Vagina (tissue), 2 donors: ENCODE results near the gene NKAIN1.

Experiments used
- CTCF ChIP-seq, 3 experiments: fragments of 450-650 bp in 2 of 3; fragments of 200-600 bp in 1 of 3; sonication (generic) in 1 of 3; IDR thresholded peaks; one replicate each; pipeline ENCODE4 v1.5.1; 2017 to 2019; ENCODE audit warnings: antibody characterized with exemption in 3 of 3, mild to moderate bottlenecking in 2 of 3, moderate library complexity in 2 of 3
- POLR2A ChIP-seq, 2 donors: fragments of 450-650 bp; IDR thresholded peaks; one replicate each; pipeline ENCODE4 v1.6.1; 2017; ENCODE audit warnings: antibody characterized with exemption in 2 of 2, mild to moderate bottlenecking in 2 of 2, moderate library complexity in 2 of 2
- POLR2AphosphoS5 ChIP-seq, 2 donors: sonication (generic); formaldehyde crosslinking; IDR thresholded peaks; one replicate each; pipeline ENCODE4 v1.9.0; 2017; ENCODE audit warnings: antibody characterized with exemption in 2 of 2, mild to moderate bottlenecking in 2 of 2, low read depth in 1 of 2; ENCODE audit not compliant: insufficient read depth in 1 of 2

DNA sequence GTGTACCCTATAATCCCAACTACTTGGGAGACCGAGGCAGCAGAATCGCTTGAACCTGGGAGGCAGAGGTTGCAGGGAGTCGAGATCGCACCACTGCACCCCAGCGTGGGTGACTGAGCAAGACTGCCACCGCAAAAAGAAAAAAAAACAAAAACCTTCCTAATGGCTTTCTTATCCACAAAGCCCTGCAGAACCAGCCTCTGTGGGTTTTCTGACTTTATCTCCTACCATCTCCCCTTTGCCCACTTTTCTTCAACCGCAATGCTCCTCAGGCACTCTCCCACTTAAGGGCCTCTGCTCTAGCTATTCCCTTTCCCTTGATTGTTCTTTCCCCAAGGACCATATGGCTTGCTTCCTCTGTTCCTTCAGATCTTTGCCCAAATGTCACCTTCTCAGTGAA is 106.3 kb downstream of the NKAIN1 start:
- no peak for TF ChIP-seq POLR2A (IDR thresholded peaks at IDR 0.05)
- no peak for TF ChIP-seq POLR2AphosphoS5 (IDR thresholded peaks at IDR 0.05; ENCODE audit: insufficient read depth in 1 of 2, low read depth in 1 of 2)
- TF ChIP-seq CTCF (IDR thresholded peaks at IDR 0.05), result no peak
